K562 (cell line): ENCODE data around the gene TBX3. TPM values are rescaled to one million over a fixed set of nuclear protein-coding genes. Genes with fewer than 3 reads are reported as not detected.

Experiments
- ARID3B ChIP-seq: fragments of 250-450 bp; sonication (Bioruptor Pico); IDR thresholded peaks from 2 replicates; pipeline ENCODE4 v1.4.0; 2020; ENCODE audit warnings: borderline replicate concordance
- ATF7 ChIP-seq: fragments of 450-650 bp; IDR thresholded peaks from 2 replicates; pipeline ENCODE4 v1.7.1; 2014; ENCODE audit warnings: mild to moderate bottlenecking, moderate library complexity
- JUND ChIP-seq, 2 experiments: IDR thresholded peaks; 2 replicates in 1 of 2; 3 replicates in 1 of 2; pipeline ENCODE4 v1.6.1; 2011; ENCODE audit warnings: borderline replicate concordance in 2 of 2, low read depth in 2 of 2, low read length in 2 of 2, improper control_type of control experiment in 1 of 2, missing biosample characterization in 1 of 2, missing genetic modification characterization in 1 of 2, missing genetic modification reagents in 1 of 2
- LCOR ChIP-seq: sonication (generic); formaldehyde crosslinking; IDR thresholded peaks from 2 replicates; pipeline ENCODE4 v1.8.0; 2022; ENCODE audit warnings: mild to moderate bottlenecking, missing genetic modification reagents
- MAFG ChIP-seq: fragments of 450-650 bp; conservative IDR thresholded peaks from 2 replicates; pipeline ENCODE4 v1.6.1; 2016; ENCODE audit warnings: missing genetic modification characterization, missing compliant biosample characterization
- NCOA6 ChIP-seq: fragments of 450-650 bp; IDR thresholded peaks from 2 replicates; pipeline ENCODE4 v1.6.1; 2017; ENCODE audit warnings: mild to moderate bottlenecking
- RBM17 ChIP-seq: fragments of 200-400 bp; formaldehyde crosslinking; IDR thresholded peaks from 2 replicates; pipeline ENCODE4 v1.6.1; 2017; ENCODE audit warnings: low read depth, mild to moderate bottlenecking, low read length, borderline replicate concordance
- REST ChIP-seq, 2 experiments: fragments of 450-650 bp; formaldehyde crosslinking in 1 of 2; IDR thresholded peaks; 2 replicates each; pipeline versions ENCODE4 v1.4.0 to v1.6.1; 2014 to 2020; ENCODE audit warnings: mild to moderate bottlenecking in 2 of 2, borderline replicate concordance in 1 of 2, low read depth in 1 of 2
- ZNF253 ChIP-seq: fragments of 250-450 bp; sonication (Bioruptor Pico); conservative IDR thresholded peaks from 2 replicates; pipeline ENCODE4 v1.6.1; 2021; ENCODE audit warnings: mild to moderate bottlenecking
- ZNF3 ChIP-seq: fragments of 250-450 bp; sonication (Bioruptor Pico); IDR thresholded peaks from 2 replicates; pipeline ENCODE4 v1.5.0; 2021; ENCODE audit warnings: mild to moderate bottlenecking, moderate library complexity
- ZNF431 ChIP-seq: sonication (generic); formaldehyde crosslinking; IDR thresholded peaks from 2 replicates; pipeline ENCODE4 v1.8.0; 2022; ENCODE audit warnings: mild to moderate bottlenecking, missing genetic modification reagents
- polyA plus RNA-seq, 8 experiments: library from polyadenylated mRNA; depleted of rRNA in 4 of 8; stranded (reverse) in 5 of 8; unstranded in 3 of 8; fragments of >200 nt; fragmentation: Nextera tagmentation in 2 of 8; fragmentation: Illumina TruSeq in 1 of 8; extraction: Ambion mirVana in 2 of 8; extraction: Trizol in 1 of 8; gene quantifications; 2 replicates each; pipeline versions ENCODE4 v1.2.1 to v1.2.3, GENCODE V29; 2011 to 2014; ENCODE audit warnings: inconsistent platforms in 1 of 8, missing spikeins in 1 of 8
- total RNA-seq, 7 experiments: library from RNA; depleted of rRNA in 6 of 7; stranded (reverse); fragments of >200 nt in 6 of 7; fragmentation: Illumina TruSeq in 2 of 7; extraction: Trizol in 2 of 7; gene quantifications; 2 replicates each; pipeline versions ENCODE4 v1.2.1 to v1.2.3, GENCODE V29; 2011 to 2021; ENCODE audit warnings: low replicate concordance in 1 of 7

The TBX3 gene
- total and polyA plus RNA-seq, 9 of the 15 experiments (the other 6 are each of a cell fraction or from before 2014, with no cell fraction given), result 0.03 to 0.60 (median 0.19) TPM

GRCh38 chr12:114695305-114695592 is 11.3 kb upstream of the TBX3 start (continued):
- TF ChIP-seq ARID3B (CRISPR knock-in tag) (no peak), MAFG (tag) (no peak), RBM17 (no peak), ZNF3 (CRISPR knock-in tag) (no peak), ZNF431 (CRISPR knock-in tag) (no peak), JUND (IDR thresholded peaks at IDR 0.05; ENCODE audit: borderline replicate concordance, low read depth, low read length) (no peak), JUND (tag; IDR thresholded peaks at IDR 0.05; ENCODE audit: borderline replicate concordance, low read depth, low read length) (no peak), NCOA6 (no peak), ZNF253 (CRISPR knock-in tag) (no peak), ATF7 (no peak), REST (IDR thresholded peaks at IDR 0.05; ENCODE audit: borderline replicate concordance) (no peak), REST (CRISPR knock-in tag; IDR thresholded peaks at IDR 0.05; ENCODE audit: low read depth) (no peak), LCOR (CRISPR knock-in tag) (no peak)
- TF ChIP-seq, all 486 proteins: peak for 0
